GM10266 (cell line): ENCODE data around the gene GREM2.

Experiments used
- DNase-seq: peaks from one replicate; pipeline ENCODE4 v3.0.0; 2012; ENCODE audit errors: extremely low spot score
- CTCF ChIP-seq: IDR thresholded peaks from 2 replicates; pipeline ENCODE4 v1.5.1; 2012; ENCODE audit warnings: mild to moderate bottlenecking, low read depth; ENCODE audit not compliant: control insufficient read depth, insufficient read depth; ENCODE audit errors: missing control alignments

The GREM2 gene

GRCh38 chr1:240611619-240612480, at the start of gene GREM2:
GREM2 (minus strand) TSS chr1:240612155; CDS start chr1:240493475, 118,680 bp downstream.
- DNase-seq = peak; percentile 14
- TF ChIP-seq CTCF = no peak

GRCh38 chr1:240658312-240658960, 46.5 kb upstream of the GREM2 start:
- TF ChIP-seq CTCF = no peak
- no peak for DNase-seq

DNA sequence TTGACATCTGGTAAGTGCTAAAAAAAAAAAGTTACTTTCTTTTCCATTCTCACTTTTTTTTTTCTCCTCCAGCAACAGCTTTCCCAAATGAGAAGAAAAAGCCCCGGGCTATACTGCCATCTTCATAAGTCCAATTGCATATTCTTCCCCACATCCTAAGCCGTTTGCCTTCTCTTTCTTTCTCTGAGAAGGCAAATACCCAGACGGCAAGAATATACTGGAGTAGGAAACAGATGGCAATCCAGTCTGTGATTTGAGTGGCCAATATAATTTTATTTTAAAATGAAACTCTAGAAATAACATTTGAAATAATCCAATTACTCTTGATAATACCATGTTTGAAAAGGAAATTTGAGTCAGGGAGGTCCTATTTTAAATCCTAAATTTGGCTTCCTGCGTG, 44.6 kb upstream of the GREM2 start:
- no peak for DNase-seq
- no peak for TF ChIP-seq CTCF

- no peak for TF ChIP-seq CTCF
- no peak for DNase-seq
Measured at GRCh38 chr1:240652961-240653409, 41.0 kb upstream of the GREM2 start.

- no peak for TF ChIP-seq CTCF
- no peak for DNase-seq
Measured at GRCh38 chr1:240652549-240652948, 40.6 kb upstream of the GREM2 start.

DNA sequence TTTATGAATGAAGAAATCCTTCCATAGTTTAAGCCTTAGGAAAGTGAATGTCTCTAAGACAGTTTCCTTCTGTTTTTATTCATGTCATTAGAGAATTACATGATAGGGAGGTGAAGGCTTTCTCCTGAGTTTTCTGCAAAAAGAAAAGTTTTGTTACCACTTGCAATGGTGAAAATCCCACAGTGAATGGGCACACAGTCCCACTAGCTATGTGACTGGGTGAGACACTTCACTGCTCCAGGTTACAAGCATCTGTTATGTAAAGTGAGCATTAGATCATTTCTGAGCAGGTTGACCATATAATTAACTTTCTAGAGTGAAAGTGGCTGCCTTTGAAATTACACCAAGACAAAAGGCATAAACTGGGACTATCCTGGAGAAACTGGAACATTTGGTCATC, 38.9 kb upstream of the GREM2 start:
- TF ChIP-seq CTCF = no peak
- no peak for DNase-seq
